ENCODE results near the gene CCNY. TPM values are rescaled to one million over a fixed set of nuclear protein-coding genes. Genes with fewer than 3 reads are reported as not detected.

Gene CCNY
- total and polyA plus RNA-seq, 2 of the 13 experiments (the other 11 are each of a cell fraction or from before 2014, with no cell fraction given), result 48.2 to 54.7 TPM

GRCh38 chr10:35417313-35417625, 81.0 kb downstream of the CCNY start:
- Histone ChIP-seq H4K20me1 (ENCODE audit: insufficient read depth, low read length) (no peaks in the 10 kb centered on the region; the same call in 1 of the 2 replicates), H3K27me3 (ENCODE audit: control insufficient read depth in 1 of 2, insufficient read depth in 2 of 2, low read length in 2 of 2) (no peaks in the 10 kb centered on the region), H3K79me2 (ENCODE audit: insufficient read depth, low read length) (peaks cover 93% of the 10 kb centered on the region), H2AFZ (ENCODE audit: low read length) (no peak overlapping the region), H3K9ac (ENCODE audit: insufficient read depth, low read depth, low read length) (no peak overlapping the region), H3K9me3 (ENCODE audit: low read length) (no peaks in the 10 kb centered on the region), H3K27ac (ENCODE audit: extremely low read length, insufficient read depth, low read length) (no peak overlapping the region), H3K36me3 (replicated peaks in 1 of 2; ENCODE audit: control insufficient read depth in 1 of 2, insufficient read depth in 2 of 2, low read length in 2 of 2) (no peaks in the 10 kb centered on the region), H3K4me3 (replicated peaks in 1 of 3; ENCODE audit: insufficient read depth in 1 of 3, low read depth in 2 of 3, low read length in 3 of 3) (no peak overlapping the region), H3K4me2 (ENCODE audit: low read depth, low read length) (no peak overlapping the region), H3K4me1 (ENCODE audit: insufficient read depth, low read length) (peaks cover 57% of the 10 kb centered on the region)
- DNase-seq (ENCODE audit: low spot score), result no peak
- no peak for ATAC-seq
- in situ Hi-C loops (cut with HindIII; ENCODE audit: extremely low pct_ligation_motif_present, low pct_unique_long_range_greater_than_20kb), result no loop called here
- intact Hi-C loops (cut with micrococcal nuclease; ENCODE audit: unreplicated experiment), result no loop called here
- CTCF ChIA-PET (ENCODE audit: low intra/inter-chr PET ratio, low total read pairs), result no interaction called here
- no TSS peak for BruUV-seq (replicated peaks)
- POLR2A ChIA-PET, result no interaction called here
- no peak for FAIRE-seq
- 88% methylated on average over 1 of the region's 1 CpG for WGBS (ENCODE audit: low lambda C conversion rate)
- TF ChIP-seq ZNF629 (CRISPR knock-in tag; conservative IDR thresholded peaks at IDR 0.05) (peak; percentile 54; the same call in 1 of the 2 replicates), CBX5 (CRISPR knock-in tag; IDR thresholded peaks at IDR 0.05; ENCODE audit: borderline replicate concordance) (no peak)

- in situ Hi-C loops (cut with HindIII; ENCODE audit: extremely low pct_ligation_motif_present, low pct_unique_long_range_greater_than_20kb) (no loop called here), intact Hi-C loops (cut with micrococcal nuclease; ENCODE audit: unreplicated experiment) (no loop called here)
- no peak overlapping the region for H3K4me3 ChIP-seq (replicated peaks in 1 of 3; ENCODE audit: insufficient read depth in 1 of 3, low read depth in 2 of 3, low read length in 3 of 3)
- H3K9ac ChIP-seq (ENCODE audit: insufficient read depth, low read depth, low read length), result no peak overlapping the region
- no peaks in the 10 kb centered on the region; the same call in 1 of the 2 replicates for H4K20me1 ChIP-seq (ENCODE audit: insufficient read depth, low read length)
- BruUV-seq (replicated peaks), result no TSS peak
- ChIA-PET CTCF (ENCODE audit: low intra/inter-chr PET ratio, low total read pairs) (no interaction called here), POLR2A (interaction anchor here (0.9 kb wide), 1 partner anchor 53 kb away, joined by 3 read pairs; no protein-coding TSS in a partner anchor)
- DNase-seq (ENCODE audit: low spot score) (no peak), ATAC-seq (no peak), FAIRE-seq (no peak)
- H3K4me2 ChIP-seq (ENCODE audit: low read depth, low read length), result no peak overlapping the region
- no peaks in the 10 kb centered on the region for H3K9me3 ChIP-seq (ENCODE audit: low read length)
- H3K4me1 ChIP-seq (ENCODE audit: insufficient read depth, low read length), result peaks cover 57% of the 10 kb centered on the region
- H3K36me3 ChIP-seq (replicated peaks in 1 of 2; ENCODE audit: control insufficient read depth in 1 of 2, insufficient read depth in 2 of 2, low read length in 2 of 2), result no peaks in the 10 kb centered on the region
- H3K79me2 ChIP-seq (ENCODE audit: insufficient read depth, low read length), result peaks cover 96% of the 10 kb centered on the region
- TF ChIP-seq DBP (CRISPR knock-in tag; IDR thresholded peaks at IDR 0.05; ENCODE audit: not compliant biosample characterization) (no peak), NCOA2 (CRISPR knock-in tag; IDR thresholded peaks at IDR 0.05) (no peak), CBX2 (IDR thresholded peaks at IDR 0.05; ENCODE audit: low read depth, low read length) (no peak), CBX2 (CRISPR knock-in tag; IDR thresholded peaks at IDR 0.05; ENCODE audit: low read depth) (no peak), ZNF687 (CRISPR knock-in tag; IDR thresholded peaks at IDR 0.05) (no peak), ATF1 (CRISPR knock-in tag; IDR thresholded peaks at IDR 0.05) (no peak), RBAK (CRISPR knock-in tag; IDR thresholded peaks at IDR 0.05) (no peak), AGO1 (IDR thresholded peaks at IDR 0.05; ENCODE audit: low read depth, low read length, poor library complexity, severe bottlenecking) (no peak), ZNF33B (CRISPR knock-in tag; IDR thresholded peaks at IDR 0.05) (no peak)
- H3K27ac ChIP-seq (ENCODE audit: extremely low read length, insufficient read depth, low read length), result no peak overlapping the region
- no peak overlapping the region for H2AFZ ChIP-seq (ENCODE audit: low read length)
- H3K27me3 ChIP-seq (ENCODE audit: control insufficient read depth in 1 of 2, insufficient read depth in 2 of 2, low read length in 2 of 2), result no peaks in the 10 kb centered on the region
Measured at GRCh38 chr10:35417795-35418194, 81.5 kb downstream of the CCNY start.

All from HepG2 (cell line).